NCI-H2029 treated with DMSO at 0.1 percent for 48 hours (cell line): ENCODE results near the gene ARMC6.
A peak's percentile ranks its signal among the peaks of the same experiment; 100 is the strongest.

ENCODE experiments used
- DNase-seq: peaks from one replicate; lab custom pipeline; 2025; lab: John Stamatoyannopoulos, UW

Gene ARMC6

DNA sequence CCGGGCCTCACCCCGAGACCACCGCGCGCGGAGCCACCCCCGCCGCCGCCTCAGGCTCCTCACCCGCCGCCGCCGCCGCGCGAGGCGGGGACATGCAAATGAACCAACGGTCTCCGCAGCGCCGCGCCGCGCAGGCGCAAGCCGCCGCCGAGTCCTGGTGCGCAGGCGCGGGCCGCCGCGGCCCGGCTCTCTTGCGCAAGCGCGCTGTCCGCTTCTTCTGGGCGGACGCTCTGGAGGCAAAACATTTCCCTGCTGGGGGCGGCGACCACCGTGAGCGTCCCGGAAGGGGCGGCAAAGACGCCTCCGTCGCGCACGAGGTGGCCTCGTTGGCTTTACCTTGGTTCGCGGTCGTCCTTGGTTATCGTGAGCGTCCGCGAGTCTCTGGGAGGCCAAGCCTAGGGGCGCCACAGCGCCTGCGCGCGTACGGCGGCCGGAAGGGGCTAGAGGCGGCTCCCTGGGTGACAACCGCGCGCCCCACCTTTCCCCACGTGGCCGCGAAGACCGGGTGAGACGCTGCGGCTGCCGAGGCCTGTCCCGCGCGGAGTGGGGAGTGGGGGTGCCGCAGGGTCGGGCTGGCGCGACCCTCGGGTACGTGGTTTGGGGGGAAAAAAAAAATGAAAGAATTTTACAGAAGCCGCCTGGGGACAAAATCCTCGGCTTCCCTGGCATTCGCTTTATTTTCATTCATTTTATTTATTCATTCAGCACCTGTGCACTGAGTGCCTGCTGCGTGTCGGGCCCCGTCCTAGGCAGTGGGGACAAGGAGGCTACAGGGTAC is at the start of gene ARMC6, which contains the start of gene SUGP2:
ARMC6 (plus strand) TSS at position 178 of the 778 bp plus-strand sequence. CDS start 607 bp downstream, outside the sequence.
SUGP2 (minus strand) TSS at position 92 of the 778 bp plus-strand sequence. CDS start 2,446 bp downstream, outside the sequence.
- peak; percentile 85 for DNase-seq

DNA sequence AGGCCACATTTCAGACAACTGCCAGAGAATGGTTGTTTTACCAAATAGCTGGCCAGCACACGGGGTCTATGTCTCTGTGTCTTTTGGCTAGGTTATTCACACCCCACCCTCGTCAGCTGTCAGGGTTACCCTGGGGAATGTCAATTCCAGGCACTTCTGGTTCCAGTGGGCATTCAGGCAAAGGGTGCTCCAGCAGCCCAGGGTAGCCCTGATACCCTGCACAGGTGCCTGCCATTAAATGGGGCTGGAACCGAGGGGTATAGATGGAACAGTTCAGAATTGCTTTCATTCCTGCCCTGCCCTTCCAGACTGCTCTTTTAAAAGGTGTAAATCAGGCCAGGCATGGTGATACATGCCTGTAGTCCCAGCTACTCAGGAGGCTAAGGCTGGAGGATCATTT is 49.2 kb upstream of the ARMC6 start:
- no peak for DNase-seq

DNA sequence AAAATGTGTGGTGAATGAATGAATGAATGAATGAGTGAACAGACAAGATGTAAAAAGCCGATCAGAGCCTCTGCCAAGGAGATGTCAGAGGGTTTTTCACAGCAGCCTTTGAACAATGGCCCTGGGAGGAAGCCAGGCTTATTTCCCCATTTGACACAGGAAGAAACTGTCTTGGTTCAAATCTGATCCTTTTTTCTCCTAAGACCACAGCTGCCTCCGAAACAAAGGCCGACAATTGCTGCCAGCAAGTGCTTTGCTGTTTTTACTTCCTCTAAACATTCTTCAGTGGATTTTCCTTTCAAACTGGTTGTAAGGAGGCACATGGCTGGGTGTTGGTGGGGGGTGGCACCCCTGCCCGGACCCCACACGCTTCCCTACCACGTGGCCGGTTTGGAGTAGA is 48.1 kb upstream of the ARMC6 start:
- DNase-seq: no peak

DNA sequence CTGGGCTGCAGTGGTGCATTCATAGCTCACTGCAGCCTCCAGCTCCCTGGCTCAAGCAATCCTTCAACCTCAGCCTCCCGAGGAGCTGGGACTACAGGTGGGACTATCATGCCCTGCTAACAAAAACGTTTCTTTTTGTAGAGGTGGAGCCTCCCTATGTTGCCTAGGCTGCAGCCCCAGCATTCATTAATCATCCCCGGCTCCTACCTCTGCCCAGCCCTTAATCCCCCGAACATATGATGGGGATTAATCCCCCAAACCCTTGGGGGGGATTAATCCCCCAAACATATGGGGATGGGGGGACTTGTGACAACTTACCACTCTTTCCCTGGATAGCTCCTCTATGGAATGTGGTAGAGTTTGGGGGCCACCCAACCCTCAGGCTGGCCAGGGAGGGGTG is 45.9 kb upstream of the ARMC6 start:
- no peak for DNase-seq

DNA sequence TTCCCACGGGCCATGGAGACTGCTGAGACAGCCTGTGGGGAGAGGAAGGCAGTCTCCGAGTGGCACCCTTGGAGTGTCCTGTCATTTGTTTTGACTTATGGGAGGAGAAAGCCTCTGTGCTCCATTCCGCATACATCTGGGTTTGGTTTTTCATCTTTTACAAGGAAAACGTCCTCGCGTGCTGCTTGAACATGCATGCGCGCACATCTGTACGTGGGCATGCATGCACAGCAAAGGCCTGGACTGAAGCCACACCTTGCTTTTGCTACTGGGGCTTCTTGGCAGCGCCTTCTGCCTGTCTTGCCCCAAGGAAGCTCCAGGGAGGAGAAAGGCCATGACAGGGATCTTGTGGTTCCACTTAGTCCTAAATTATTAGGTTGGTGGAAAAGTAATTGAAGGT is 44.1 kb upstream of the ARMC6 start:
- no peak for DNase-seq

DNA sequence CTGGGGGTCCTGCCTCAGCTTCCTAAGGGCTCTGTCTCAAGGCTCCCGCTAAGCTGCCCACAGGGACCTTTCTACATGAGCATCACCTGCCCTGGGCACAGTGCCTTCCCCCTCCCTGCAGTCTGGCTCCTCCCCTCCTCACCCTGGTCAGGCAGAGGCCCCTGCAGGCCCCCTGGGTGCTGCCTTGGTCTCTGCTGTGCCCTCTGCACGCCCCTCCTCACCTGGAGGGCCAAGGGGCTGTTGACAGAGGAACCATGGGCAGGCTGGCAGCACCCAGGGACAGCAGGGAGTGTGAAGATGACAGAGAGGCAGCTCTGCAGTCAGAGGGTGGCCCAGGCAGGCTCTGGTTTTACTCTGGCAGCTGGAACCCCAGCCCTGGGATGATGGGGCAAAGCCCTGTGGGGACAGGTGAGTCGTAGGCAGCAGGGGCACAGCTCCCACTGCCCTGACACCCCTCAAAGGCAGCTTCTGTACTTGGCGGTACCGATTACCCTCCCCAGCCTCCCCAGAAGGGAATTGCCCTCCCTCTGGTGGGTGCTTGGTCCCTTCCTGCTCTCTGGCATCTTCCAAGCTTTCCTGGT is 43.2 kb upstream of the ARMC6 start:
- DNase-seq: no peak

DNA sequence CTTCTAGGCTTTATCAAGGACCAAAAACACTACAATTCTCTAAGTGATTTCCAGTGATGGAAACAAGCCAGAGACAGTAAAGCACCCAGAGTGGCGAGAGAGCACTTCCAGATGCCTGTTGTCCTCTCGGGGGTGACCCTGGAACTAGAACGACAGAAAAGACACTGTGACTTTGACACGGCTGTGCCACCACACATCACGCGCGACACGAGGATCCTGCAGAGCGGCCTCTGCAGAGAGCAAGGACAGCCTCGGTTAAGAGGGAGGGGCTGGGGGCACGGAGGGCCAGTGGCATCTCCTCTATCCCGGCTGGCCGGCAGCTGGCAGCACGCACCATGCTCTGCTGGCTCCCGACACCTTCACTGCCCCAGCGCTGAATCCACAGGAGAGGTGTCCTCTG is 42.4 kb upstream of the ARMC6 start:
- DNase-seq: no peak

DNA sequence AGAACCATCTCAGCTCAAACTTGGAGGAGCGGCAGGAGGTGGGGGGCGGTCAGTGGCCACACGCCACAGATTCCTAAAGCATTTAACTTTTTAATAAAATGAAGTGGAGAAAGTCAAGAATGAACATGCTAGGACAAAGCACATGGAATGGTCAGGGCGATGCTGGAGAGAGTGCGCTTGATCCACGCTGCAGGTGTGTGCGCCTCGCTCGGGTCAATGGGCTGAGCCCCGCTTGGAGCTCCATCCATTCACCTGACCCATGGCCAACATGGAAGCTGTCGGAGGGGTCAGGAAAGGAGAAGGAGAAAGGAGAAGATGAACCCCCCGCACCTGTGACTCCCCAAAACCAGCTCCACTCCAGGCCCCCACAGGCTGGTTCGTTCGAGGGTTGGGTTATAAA is 41.9 kb upstream of the ARMC6 start:
- no peak for DNase-seq

DNA sequence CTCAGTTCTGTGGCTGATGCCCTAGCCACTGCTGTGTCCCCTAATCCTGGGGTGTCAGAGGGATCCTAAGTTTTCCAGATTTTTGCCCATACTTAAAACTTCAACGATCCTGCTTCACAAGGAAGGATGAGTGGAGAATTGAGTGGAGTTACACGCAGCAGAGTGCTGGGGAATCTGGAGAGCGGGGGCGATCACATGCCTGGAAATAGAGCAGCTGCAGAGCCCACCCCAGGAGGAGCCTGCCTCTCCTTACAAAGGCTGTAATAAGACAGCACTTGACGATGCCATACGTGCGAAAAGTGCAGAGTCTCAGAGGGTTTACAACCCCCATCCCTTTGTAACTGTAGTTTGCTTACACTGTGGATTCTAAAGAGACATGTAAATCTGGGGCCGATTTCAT is 40.7 kb upstream of the ARMC6 start:
- DNase-seq: no peak

DNA sequence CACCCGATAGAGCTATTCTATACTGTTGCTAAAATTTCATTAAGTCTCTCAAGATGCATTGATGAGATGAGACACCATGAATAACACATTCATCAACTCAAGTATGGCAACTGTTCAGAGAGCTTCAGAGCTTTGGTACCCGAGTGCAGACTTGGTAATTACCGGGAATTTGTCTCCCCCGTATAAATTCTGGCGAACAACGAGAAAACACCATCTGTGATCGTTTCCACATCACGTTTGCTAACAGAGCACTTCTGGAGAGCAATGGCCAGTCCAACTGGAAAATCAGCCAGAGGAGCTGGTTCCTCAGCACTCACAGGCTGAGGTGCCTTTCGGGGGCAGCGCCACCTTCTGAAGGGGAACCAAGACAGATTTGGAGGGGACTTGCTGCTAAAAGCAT is 40.3 kb upstream of the ARMC6 start:
- DNase-seq: no peak

DNA sequence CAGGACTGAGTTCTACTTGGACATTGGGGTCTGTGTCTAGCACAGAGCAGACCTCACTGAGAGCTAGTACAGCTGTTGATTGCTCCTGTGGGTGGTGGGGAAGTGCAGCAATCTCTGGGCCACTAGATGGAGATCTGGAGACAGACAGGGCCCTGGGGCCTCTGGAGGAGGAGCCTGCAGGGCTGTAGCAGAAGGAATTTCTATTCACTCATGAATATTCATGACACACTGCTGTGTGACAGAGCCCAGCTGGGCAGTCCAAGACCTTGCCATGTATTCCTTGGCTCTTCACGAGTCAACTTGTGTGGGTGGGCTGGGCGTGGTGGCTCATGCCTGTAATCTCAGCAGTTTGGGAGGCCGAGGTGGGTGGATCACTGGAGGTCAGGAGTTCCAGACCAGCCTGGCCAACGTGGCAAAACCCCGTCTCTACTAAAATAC is 37.6 kb upstream of the ARMC6 start:
- DNase-seq: no peak

DNA sequence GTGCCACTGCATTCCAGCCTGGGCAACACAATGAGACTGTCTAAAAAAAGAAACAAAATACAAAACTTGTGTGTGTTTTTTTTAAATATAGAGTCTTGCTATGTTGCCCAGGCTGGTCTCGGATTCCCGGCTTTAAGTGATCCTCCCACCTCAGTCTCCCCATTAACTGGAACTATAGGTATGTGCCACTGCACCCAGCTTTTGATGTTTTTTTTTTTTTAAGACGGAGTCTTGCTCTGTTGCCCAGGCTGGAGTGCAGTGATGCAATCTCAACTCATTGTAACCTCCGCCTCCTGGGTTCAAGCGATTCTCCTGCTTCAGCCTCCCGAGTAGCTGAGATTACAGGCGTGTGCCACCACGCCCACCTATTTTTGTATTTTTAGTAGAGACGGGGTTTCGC is 37.1 kb upstream of the ARMC6 start:
- DNase-seq: no peak

DNA sequence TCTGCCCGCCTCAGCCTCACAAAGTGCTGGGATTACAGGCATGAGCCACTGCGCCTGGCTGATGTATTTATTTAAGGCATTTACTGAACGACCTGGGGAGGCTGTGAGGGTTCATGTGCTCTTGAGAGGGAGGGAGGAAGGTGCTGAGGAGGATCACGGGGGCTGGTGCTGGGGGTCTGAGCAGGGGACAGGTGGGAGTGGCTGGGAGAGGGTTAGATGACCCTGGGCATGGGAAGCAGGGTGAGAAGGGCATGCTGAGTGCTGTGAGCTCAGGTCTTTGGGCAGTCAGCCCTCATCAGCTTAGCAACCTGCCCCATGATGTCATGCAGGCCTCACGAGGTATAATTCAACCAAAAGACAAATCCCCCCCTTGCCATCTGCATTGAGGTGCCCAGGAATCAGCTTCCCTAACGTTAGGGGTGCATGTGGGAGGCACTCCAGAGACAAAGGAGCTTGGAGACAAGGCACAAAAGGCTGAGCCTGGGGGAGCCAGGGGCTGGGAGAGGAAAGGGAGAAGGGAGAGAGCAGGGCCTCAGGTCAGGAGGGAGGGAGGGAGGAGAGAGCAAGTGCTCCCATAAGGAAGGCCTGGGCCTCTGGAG is 36.5 kb upstream of the ARMC6 start:
- DNase-seq: no peak

DNA sequence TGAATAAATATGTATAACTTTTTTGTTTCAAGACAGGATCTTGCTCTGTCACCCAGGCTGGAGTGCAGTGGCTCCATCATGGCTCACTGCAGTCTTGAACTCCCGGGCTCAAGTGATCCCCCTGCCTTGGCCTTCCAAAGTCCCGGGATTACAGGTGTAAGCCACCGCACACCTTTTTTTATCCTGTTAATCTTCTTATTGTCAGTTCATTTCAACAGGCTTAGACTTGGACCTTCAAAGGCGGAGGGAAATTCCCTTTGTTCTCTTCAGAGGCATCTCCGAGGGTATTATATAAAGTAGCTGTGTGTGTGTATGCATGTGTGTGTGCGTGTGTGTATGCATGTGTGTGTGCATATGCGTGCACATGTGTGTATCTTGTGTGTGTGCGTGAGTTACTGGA is 35.1 kb upstream of the ARMC6 start:
- no peak for DNase-seq

DNA sequence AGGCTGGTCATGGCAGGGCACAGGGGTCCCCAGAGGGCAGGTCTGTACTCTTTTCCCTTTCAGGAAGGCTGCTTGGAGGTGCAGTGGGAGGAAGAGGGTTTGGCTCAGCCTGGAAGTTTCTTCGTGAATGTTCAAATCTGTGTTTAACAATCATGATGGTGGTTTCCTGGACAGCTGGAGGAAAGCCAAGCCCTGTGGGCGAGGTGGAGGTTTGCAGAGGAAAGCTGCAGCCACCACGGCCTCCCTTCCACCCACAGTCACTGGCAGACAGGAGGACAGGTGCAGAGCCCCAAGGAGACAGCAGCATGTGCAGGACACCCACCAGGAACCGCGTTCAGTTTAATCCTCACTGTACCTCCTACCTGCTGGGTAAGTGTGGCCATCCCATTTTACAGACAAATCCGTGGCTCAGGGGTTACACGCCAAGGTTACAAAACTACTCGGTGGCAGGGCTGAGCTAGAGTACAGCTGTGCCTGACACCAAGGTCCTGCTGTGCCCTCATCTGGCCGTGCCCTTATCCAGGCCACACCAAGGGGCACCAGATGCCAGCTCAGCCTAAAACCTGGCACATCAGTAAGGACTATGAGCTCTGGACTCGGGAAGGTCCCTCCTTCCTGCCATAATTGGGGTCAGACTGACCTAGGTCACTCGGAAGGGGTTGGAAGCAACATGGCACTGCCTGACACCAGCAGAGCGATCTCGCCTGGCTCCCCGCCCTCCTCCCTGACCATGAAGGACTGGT is 34.2 kb upstream of the ARMC6 start:
- DNase-seq: no peak

DNA sequence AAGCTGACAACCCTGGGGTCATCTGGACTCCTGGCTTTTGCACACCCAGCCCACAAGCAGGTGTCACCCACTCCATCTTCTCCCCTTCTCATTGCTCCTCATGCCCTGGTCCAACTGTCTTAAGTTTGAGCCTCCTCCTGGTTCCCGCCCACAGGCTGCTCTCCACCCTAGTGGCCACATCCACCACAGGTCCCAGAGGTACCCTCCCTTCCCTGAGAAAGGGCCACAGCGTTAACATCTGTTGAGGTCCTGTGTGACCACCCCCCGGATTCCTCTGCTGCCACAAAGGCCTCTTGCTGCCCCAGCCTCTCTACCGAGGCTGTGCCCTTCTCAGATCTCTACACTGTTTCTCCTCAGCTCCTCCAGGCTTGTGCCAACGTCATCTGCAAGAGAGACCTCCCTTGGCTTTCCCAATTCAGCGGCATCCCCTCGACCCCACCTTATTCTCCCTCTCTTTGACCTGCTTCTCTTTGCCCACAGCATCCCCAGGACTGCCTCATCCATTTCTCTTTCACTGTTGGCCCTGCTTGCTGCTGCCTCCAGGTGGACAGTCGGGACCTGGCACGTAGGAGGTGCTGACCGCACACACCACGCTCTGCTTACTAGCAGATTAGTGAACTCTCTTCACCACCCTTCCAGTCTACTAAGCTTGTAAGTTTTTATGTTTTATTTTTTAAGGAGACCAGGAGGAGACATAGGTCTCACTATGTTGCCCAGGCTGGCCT is 33.3 kb upstream of the ARMC6 start:
- no peak for DNase-seq

DNA sequence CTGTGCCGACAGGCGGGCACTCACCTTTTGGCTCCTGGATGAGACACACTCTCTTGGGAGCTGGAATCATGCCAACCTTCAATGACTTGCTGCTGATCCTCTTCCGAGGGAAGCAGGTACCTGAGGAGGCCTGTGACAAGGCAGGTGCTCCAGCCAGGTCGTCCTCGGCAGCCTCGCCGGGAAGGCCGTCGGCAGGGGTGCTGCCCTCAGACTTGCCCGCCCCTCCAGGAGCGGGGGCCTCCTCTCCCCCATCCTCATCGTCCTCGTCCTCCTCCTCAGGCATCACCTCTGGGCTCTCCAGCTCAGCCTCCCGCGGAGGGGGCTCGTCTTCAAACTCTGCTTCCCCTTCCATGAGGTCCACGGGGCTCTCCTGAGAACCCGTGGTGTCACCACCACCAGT is 29.3 kb upstream of the ARMC6 start:
- DNase-seq: no peak

DNA sequence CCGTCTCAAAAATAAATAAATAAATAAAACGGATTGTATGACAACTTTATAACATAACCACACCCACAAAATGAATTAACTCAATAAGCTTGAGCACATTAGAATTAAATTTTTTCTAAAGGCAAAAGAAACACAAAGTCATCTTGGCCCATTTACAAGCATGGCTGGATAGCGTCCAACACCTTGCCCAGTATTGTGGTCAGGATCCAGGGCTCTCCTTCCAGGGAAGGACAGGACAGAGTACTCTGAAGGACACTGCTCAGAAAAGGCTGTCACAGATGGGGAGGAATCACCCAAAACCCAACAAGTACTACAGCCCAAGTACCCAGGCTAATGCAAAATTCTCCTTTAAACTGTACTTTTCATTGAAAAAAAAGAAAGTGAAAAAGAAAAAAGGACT is 27.2 kb upstream of the ARMC6 start:
- DNase-seq: no peak

DNA sequence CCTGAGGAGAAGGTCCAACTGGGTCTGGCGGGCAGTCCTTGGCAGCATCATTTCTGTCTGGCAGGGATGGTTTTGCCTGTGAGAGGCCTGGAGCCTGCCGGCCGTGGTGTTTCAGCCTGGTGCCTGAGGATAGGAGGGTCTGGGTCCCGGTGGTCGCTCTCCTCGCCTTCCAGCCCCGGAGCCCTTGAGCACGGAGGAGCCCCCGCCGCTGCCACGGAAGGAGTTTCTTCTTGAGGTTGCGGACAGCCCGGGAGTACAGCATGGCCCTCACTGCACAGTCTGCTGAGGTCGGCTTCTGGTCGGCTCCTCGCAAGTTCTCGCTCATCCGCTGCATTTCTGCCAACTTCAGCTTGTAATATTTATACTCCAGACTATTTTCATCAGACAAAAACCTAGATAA is 23.5 kb upstream of the ARMC6 start:
- no peak for DNase-seq

DNA sequence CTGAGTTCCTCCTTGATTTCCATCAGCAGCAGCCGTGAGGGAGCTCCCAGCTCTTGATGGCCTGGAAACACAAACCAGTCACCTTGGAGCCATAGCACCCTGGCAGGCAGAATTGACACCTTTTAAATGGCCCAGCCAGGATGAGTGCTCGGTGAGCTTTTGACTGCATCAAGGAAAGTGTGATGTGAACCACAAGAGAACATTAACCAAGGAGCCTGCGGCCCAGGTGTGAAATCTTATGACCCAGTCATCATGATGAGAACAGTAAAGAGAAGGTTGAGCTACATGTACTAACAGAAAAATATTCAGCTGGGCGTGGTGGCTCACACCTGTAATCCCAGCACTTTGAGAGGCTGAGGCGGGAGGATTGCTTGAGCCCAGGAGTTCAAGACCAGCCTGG is 22.9 kb upstream of the ARMC6 start:
- DNase-seq: no peak

DNA sequence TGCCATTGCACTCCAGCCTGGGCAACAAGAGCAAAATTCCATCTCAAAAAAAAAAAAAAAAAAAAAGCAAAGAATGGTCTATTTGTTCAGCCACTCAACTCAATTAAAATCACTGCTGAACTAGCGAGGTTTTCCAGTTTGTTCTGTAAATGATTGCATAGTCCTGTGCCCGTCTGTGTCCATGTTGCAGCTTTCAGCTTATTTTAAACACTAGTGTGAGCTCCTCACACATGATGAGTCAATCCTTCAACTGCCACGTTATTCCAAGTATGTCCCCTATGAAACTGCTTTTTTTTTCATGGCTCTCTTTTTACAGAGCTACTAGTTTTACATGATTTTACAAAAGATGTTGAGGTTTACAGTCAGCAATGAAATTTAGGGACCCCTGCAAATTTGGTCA is 12.3 kb upstream of the ARMC6 start:
- DNase-seq: no peak

DNA sequence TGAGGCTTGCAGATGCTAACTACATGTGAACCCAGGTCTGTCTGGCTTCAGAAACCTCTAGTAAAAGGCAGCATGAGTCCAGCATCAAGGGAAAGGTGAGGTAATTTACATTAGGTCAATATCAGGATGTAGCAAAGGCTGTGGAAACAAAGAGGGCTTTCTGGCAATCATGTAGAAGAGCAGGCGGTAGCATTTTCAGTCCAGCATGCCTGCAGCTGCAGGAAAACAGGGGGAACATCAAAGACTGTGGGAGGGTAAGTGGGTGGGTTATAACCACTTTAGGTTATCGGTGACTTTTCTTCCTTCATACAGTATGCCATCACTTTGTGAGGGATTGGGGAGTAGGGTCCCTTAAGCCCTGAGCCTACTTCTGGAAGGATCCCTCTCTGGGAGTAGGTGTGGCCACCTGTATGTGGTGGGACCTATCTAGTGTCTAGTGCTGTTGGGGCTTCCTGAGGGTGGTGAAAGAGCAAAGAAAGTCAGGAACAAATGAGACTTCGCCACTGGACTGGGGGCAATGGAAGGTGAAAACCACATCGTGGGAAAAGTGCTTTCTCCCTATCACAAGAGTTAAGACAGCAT is 10.9 kb upstream of the ARMC6 start:
- no peak for DNase-seq
